WERI-Rb-1 (cell line): ENCODE measurements around the gene HIGD1A.
A peak's percentile ranks its signal among the peaks of the same experiment; 100 is the strongest.

Experiments used
- DNase-seq: peaks from one replicate; pipeline ENCODE4 v3.0.0-alpha.2; 2020
- H3K27ac ChIP-seq: fragments of 250-450 bp; sonication (Bioruptor Pico); 2 replicates; pipeline ENCODE4 v1.5.1; 2020; ENCODE audit warnings: mild to moderate bottlenecking, moderate library complexity
- H3K27me3 ChIP-seq: fragments of 250-450 bp; sonication (Bioruptor Pico); 2 replicates; pipeline ENCODE4 v1.5.1; 2021; ENCODE audit warnings: mild to moderate bottlenecking, low read depth, moderate library complexity; ENCODE audit not compliant: insufficient read depth, severe bottlenecking
- H3K36me3 ChIP-seq: fragments of 250-450 bp; sonication (Bioruptor Pico); 2 replicates; pipeline ENCODE4 v1.5.1; 2020; ENCODE audit warnings: mild to moderate bottlenecking, moderate library complexity
- H3K4me3 ChIP-seq: 2 replicates; pipeline ENCODE4 v1.5.1; 2011; ENCODE audit warnings: low read depth, mild to moderate bottlenecking, control low read depth, low read length
- H3K9me3 ChIP-seq: fragments of 250-450 bp; sonication (Bioruptor Pico); 2 replicates; pipeline ENCODE4 v1.5.1; 2021; ENCODE audit warnings: mild to moderate bottlenecking, moderate library complexity; ENCODE audit not compliant: severe bottlenecking
- CTCF ChIP-seq: IDR thresholded peaks from 2 replicates; pipeline ENCODE4 v1.5.1; 2011; ENCODE audit warnings: low read depth, mild to moderate bottlenecking, control low read depth, inconsistent platforms, low read length

The HIGD1A gene

GRCh38 chr3:42831321-42831713 is 27.0 kb upstream of the HIGD1A start:
- DNase-seq = peak; percentile 78
- peak; percentile 63 for TF ChIP-seq CTCF
- no peaks in the 10 kb centered on the region for H3K27me3 ChIP-seq
- H3K27ac ChIP-seq = no peak overlapping the region
- H3K36me3 ChIP-seq = no peaks in the 10 kb centered on the region
- no peak overlapping the region for H3K4me3 ChIP-seq
- H3K9me3 ChIP-seq = no peaks in the 10 kb centered on the region

DNA sequence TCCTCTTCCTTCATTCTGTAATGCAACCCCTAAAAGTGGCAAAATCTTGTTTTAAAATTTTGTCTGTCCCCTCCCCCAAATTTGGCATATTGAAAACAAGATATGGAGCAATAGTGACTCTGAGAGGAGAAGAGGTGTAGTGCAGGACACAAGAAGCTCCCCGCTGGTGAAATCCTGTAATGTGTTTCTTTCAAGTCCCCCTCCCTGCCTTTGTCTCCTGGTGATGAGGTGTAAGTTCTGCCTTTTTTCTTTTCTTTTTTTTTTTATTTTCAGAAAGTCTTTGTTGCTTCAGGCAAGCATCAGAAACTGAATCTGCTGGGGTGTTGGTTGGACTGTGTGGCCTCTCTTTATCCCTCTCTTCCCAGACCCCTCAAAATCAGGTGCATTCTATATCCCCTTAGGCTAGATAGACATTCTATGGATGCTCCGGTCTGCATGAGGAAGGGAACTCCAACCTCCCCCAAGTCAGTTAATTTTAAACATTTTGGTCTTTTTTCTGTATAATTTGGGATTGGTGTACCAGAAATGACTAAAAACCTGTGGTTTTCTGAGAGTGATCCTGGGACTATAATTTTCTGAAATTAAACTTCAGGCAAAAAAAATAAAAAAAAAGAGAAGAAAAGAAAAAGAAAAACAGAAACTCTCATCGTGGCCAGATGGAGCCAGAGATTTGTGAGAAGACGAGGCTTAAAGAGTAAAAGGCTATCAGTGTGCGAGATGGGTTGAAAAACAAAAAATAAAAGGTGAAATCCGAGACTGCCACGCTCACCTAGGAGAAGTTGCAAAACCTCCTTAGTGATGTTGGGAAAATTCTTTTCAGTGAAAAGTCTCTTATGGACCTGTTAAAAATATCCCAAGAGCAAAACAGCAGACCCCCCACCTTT is 26.4 kb upstream of the HIGD1A start:
- TF ChIP-seq CTCF = peak; percentile 59
- Histone ChIP-seq H3K27me3 (no peaks in the 10 kb centered on the region), H3K9me3 (no peaks in the 10 kb centered on the region), H3K36me3 (no peaks in the 10 kb centered on the region), H3K4me3 (no peak overlapping the region), H3K27ac (no peak overlapping the region)
- DNase-seq = no peak

DNA sequence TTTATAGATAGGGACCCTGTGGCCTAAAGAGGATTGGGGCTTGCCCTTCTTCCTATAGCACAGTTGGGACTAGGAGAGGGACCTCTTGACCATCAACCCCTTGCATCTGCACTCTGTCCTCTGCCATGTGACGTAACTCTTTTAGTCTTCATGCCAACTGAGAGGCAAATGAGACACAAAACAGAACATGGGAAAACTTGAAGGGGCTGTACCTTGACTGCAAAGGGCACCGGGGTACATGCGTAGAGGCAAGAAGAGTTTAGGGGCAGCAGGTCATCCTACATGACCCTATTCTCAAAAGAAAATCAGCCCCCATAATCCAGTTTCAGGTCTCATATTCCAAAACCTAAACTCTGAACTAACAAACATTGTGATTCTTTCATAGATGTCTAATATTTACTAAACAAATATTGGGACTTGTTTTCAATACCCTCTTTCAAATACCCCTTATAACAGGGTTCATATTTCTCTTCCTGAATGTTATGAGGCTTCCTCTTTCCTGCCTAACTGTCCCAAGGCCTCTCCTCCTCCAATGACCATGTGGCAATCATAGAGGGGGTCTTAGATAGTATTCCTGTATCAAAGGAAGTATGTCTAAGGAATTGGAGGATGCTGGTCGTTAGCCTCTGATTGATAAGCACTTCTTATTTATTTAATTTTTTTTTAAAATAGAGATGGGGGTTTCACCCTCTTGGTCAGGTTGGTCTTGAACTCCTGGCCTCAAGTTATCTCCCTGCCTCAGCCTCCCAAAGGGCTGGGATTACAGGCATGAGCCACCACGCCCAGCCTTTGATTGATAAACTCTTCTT is 25.5 kb upstream of the HIGD1A start:
- no peak for TF ChIP-seq CTCF

GRCh38 chr3:42829083-42829627 is 24.9 kb upstream of the HIGD1A start:
- no peak overlapping the region for H3K27ac ChIP-seq
- no peak for TF ChIP-seq CTCF
- H3K27me3 ChIP-seq = no peaks in the 10 kb centered on the region
- H3K36me3 ChIP-seq = no peaks in the 10 kb centered on the region
- H3K9me3 ChIP-seq = peaks cover 5% of the 10 kb centered on the region
- no peak for DNase-seq
- H3K4me3 ChIP-seq = no peak overlapping the region

More for the DNA sequence above, 25.5 kb upstream of the HIGD1A start:
- H3K27ac ChIP-seq = no peak overlapping the region
- H3K9me3 ChIP-seq = no peaks in the 10 kb centered on the region
- no peak overlapping the region for H3K4me3 ChIP-seq
- no peaks in the 10 kb centered on the region for H3K27me3 ChIP-seq
- no peak for DNase-seq
- H3K36me3 ChIP-seq = no peaks in the 10 kb centered on the region

- H3K9me3 ChIP-seq = peaks cover 5% of the 10 kb centered on the region
- no peak for DNase-seq
- H3K4me3 ChIP-seq = no peak overlapping the region
- no peaks in the 10 kb centered on the region for H3K27me3 ChIP-seq
- no peaks in the 10 kb centered on the region for H3K36me3 ChIP-seq
- no peak for TF ChIP-seq CTCF
- H3K27ac ChIP-seq = no peak overlapping the region
Observed at GRCh38 chr3:42827654-42828053, 23.4 kb upstream of the HIGD1A start.
